Measurements from ENCODE around the gene GALNS. TPM values are rescaled to one million over a fixed set of nuclear protein-coding genes. Genes with fewer than 3 reads are reported as not detected.

The GALNS gene
- total RNA-seq, 1 experiment from 2014 or later = 81.6 TPM

GRCh38 chr16:88896238-88897070 is 39.7 kb upstream of the GALNS start:
- H3K27ac ChIP-seq (ENCODE audit: low read length) = no peak overlapping the region
- ATAC-seq (no peak), DNase-seq (ENCODE audit: low read depth, low spot score) (no peak)
- ChIA-PET CTCF (interaction anchor here (0.5 kb wide), 1 partner anchor 123 kb away, joined by 9 read pairs; no protein-coding TSS in a partner anchor), POLR2A (no interaction called here)
- H3K9me3 ChIP-seq (ENCODE audit: control insufficient read depth, insufficient read depth, low read depth, low read length) = no peaks in the 10 kb centered on the region
- H3K4me3 ChIP-seq (ENCODE audit: low read depth in 2 of 2, low read length in 2 of 2) = no peak overlapping the region
- no peaks in the 10 kb centered on the region for H3K4me1 ChIP-seq (ENCODE audit: control insufficient read depth, insufficient read depth, low read length)
- H3K27me3 ChIP-seq (ENCODE audit: control insufficient read depth, insufficient read depth, low read length) = no peaks in the 10 kb centered on the region
- BruUV-seq (replicated peaks) = no TSS peak
- H3K36me3 ChIP-seq (ENCODE audit: control insufficient read depth, insufficient read depth, low read length) = no peaks in the 10 kb centered on the region
- in situ Hi-C loops (cut with HindIII; ENCODE audit: low pct_unique_long_range_greater_than_20kb, low sequenced_read_pairs) = no loop called here
- intact Hi-C loops (cut with micrococcal nuclease; ENCODE audit: unreplicated experiment) = no loop called here
- TF ChIP-seq SIN3A (IDR thresholded peaks at IDR 0.05; ENCODE audit: borderline replicate concordance, insufficient read depth, low read depth, low read length) (no peak), TCF7L2 (IDR thresholded peaks at IDR 0.05; ENCODE audit: low read depth, low read length) (no peak), CTCF (IDR thresholded peaks at IDR 0.05) (no peak), POLR2AphosphoS5 (IDR thresholded peaks at IDR 0.05; ENCODE audit: low read depth, low read length) (no peak), REST (IDR thresholded peaks at IDR 0.05; ENCODE audit: insufficient read depth in 1 of 2, low read depth in 2 of 2, low read length in 1 of 2) (no peak)

- no peak overlapping the region for H3K27ac ChIP-seq (ENCODE audit: low read length)
- H3K4me1 ChIP-seq (ENCODE audit: control insufficient read depth, insufficient read depth, low read length) = no peaks in the 10 kb centered on the region
- H3K36me3 ChIP-seq (ENCODE audit: control insufficient read depth, insufficient read depth, low read length) = no peaks in the 10 kb centered on the region
- H3K4me3 ChIP-seq (ENCODE audit: low read depth in 2 of 2, low read length in 2 of 2) = no peak overlapping the region
- TF ChIP-seq REST (IDR thresholded peaks at IDR 0.05; ENCODE audit: insufficient read depth in 1 of 2, low read depth in 2 of 2, low read length in 1 of 2) (no peak), SIN3A (IDR thresholded peaks at IDR 0.05; ENCODE audit: borderline replicate concordance, insufficient read depth, low read depth, low read length) (no peak), POLR2AphosphoS5 (IDR thresholded peaks at IDR 0.05; ENCODE audit: low read depth, low read length) (no peak), CTCF (IDR thresholded peaks at IDR 0.05) (no peak), TCF7L2 (IDR thresholded peaks at IDR 0.05; ENCODE audit: low read depth, low read length) (no peak)
- ChIA-PET POLR2A (no interaction called here), CTCF (no interaction called here)
- H3K9me3 ChIP-seq (ENCODE audit: control insufficient read depth, insufficient read depth, low read depth, low read length) = no peaks in the 10 kb centered on the region
- intact Hi-C loops (cut with micrococcal nuclease; ENCODE audit: unreplicated experiment) (no loop called here), in situ Hi-C loops (cut with HindIII; ENCODE audit: low pct_unique_long_range_greater_than_20kb, low sequenced_read_pairs) (no loop called here)
- ATAC-seq = no peak
- no peak for DNase-seq (ENCODE audit: low read depth, low spot score)
- BruUV-seq (replicated peaks) = no TSS peak
- H3K27me3 ChIP-seq (ENCODE audit: control insufficient read depth, insufficient read depth, low read length) = no peaks in the 10 kb centered on the region
Observed at GRCh38 chr16:88895335-88895734, 38.6 kb upstream of the GALNS start.

Measured in Panc1 (cell line).